Liver (tissue), 9 donors: ENCODE measurements around the gene ARHGAP4. TPM values are rescaled to one million over a fixed set of nuclear protein-coding genes. Genes with fewer than 3 reads are reported as not detected.

Source experiments
- DNase-seq: peaks from one replicate; pipeline ENCODE4 v3.0.0-alpha.2; 2017; ENCODE audit warnings: low spot score
- H3K27ac ChIP-seq, 2 donors: one replicate each; pipeline ENCODE4 v1.7.0; 2013; ENCODE audit warnings: inconsistent platforms in 2 of 2, low read length in 2 of 2, control low read depth in 1 of 2, low read depth in 1 of 2, mild to moderate bottlenecking in 1 of 2
- H3K27me3 ChIP-seq, 4 donors: one replicate each; pipeline versions ENCODE4 v1.6.1 to v1.7.0; 2013; ENCODE audit warnings: low read length in 3 of 4, inconsistent platforms in 1 of 4, mild to moderate bottlenecking in 1 of 4, moderate library complexity in 1 of 4; ENCODE audit not compliant: control insufficient read depth in 4 of 4, insufficient read depth in 4 of 4
- H3K36me3 ChIP-seq, 4 donors: one replicate each; pipeline versions ENCODE4 v1.6.1 to v1.7.0; 2013; ENCODE audit warnings: low read length in 3 of 4, mild to moderate bottlenecking in 3 of 4, low read depth in 1 of 4, moderate library complexity in 1 of 4; ENCODE audit not compliant: control insufficient read depth in 4 of 4, insufficient read depth in 3 of 4
- H3K4me1 ChIP-seq, 4 donors: one replicate each; pipeline versions ENCODE4 v1.6.1 to v1.7.0; 2013; ENCODE audit warnings: low read length in 3 of 4, mild to moderate bottlenecking in 3 of 4, moderate library complexity in 1 of 4; ENCODE audit not compliant: control insufficient read depth in 4 of 4, insufficient read depth in 4 of 4
- H3K4me3 ChIP-seq, 3 donors: one replicate each; pipeline versions ENCODE4 v1.6.1 to v1.7.0; 2013; ENCODE audit warnings: low read length in 3 of 3, control low read depth in 1 of 3, low read depth in 1 of 3, mild to moderate bottlenecking in 1 of 3
- H3K9ac ChIP-seq, 2 donors: one replicate each; pipeline ENCODE4 v1.7.0; 2013; ENCODE audit warnings: low read length in 2 of 2, mild to moderate bottlenecking in 2 of 2, moderate library complexity in 2 of 2, control low read depth in 1 of 2, low read depth in 1 of 2
- H3K9me3 ChIP-seq, 4 donors: one replicate each; pipeline versions ENCODE4 v1.6.1 to v1.7.0; 2013; ENCODE audit warnings: low read length in 3 of 4; ENCODE audit not compliant: control insufficient read depth in 4 of 4
- EGR1 ChIP-seq, 2 donors: IDR thresholded peaks; 2 replicates each; pipeline ENCODE4 v1.6.1; 2016 to 2018; ENCODE audit warnings: antibody characterized with exemption in 2 of 2, low read depth in 2 of 2
- FOXA1 ChIP-seq: IDR thresholded peaks from 2 replicates; pipeline ENCODE4 v1.6.1; 2016; ENCODE audit warnings: antibody characterized with exemption
- FOXA2 ChIP-seq: IDR thresholded peaks from 2 replicates; pipeline ENCODE4 v1.6.1; 2016; ENCODE audit warnings: antibody characterized with exemption
- GABPA ChIP-seq, 2 donors: IDR thresholded peaks in 1 of 2; conservative IDR thresholded peaks in 1 of 2; 2 replicates each; pipeline ENCODE4 v1.6.1; 2016; ENCODE audit warnings: antibody characterized with exemption in 2 of 2, mild to moderate bottlenecking in 1 of 2, moderate library complexity in 1 of 2
- HNF4A ChIP-seq, 2 donors: conservative IDR thresholded peaks; 2 replicates each; pipeline ENCODE4 v1.6.1; 2016; ENCODE audit warnings: antibody characterized with exemption in 2 of 2, mild to moderate bottlenecking in 2 of 2
- HNF4G ChIP-seq: IDR thresholded peaks from 2 replicates; pipeline ENCODE4 v1.6.1; 2016; ENCODE audit warnings: antibody characterized with exemption
- JUND ChIP-seq, 2 donors: IDR thresholded peaks; 2 replicates each; pipeline ENCODE4 v1.6.1; 2016; ENCODE audit warnings: antibody characterized with exemption in 2 of 2
- NR2F2 ChIP-seq: IDR thresholded peaks from 2 replicates; pipeline ENCODE4 v1.6.1; 2016; ENCODE audit warnings: antibody characterized with exemption
- RAD21 ChIP-seq, 2 donors: IDR thresholded peaks; 2 replicates each; pipeline ENCODE4 v1.6.1; 2016; ENCODE audit warnings: antibody characterized with exemption in 2 of 2, mild to moderate bottlenecking in 2 of 2
- RXRA ChIP-seq, 2 donors: IDR thresholded peaks; 2 replicates each; pipeline ENCODE4 v1.6.1; 2017 to 2018; ENCODE audit warnings: antibody characterized with exemption in 2 of 2, mild to moderate bottlenecking in 1 of 2
- SP1 ChIP-seq: IDR thresholded peaks from 2 replicates; pipeline ENCODE4 v1.6.1; 2018; ENCODE audit warnings: antibody characterized with exemption, mild to moderate bottlenecking
- TAF1 ChIP-seq: conservative IDR thresholded peaks from 2 replicates; pipeline ENCODE4 v1.6.1; 2016; ENCODE audit warnings: antibody characterized with exemption, mild to moderate bottlenecking
- YY1 ChIP-seq: IDR thresholded peaks from 2 replicates; pipeline ENCODE4 v1.6.1; 2016; ENCODE audit warnings: antibody characterized with exemption, mild to moderate bottlenecking
- WGBS: extraction: QIAGEN DNeasy Blood & Tissue Kit; methylation state at CpG from one replicate; pipeline ENCODE4 v1.1.7; 2013; 5-methylcytosine and 5-hydroxymethylcytosine counted together
- polyA plus RNA-seq, 2 donors: library from polyadenylated mRNA; stranded (reverse) in 1 of 2; unstranded in 1 of 2; fragments of 200-250 nt in 1 of 2; fragments of >200 nt in 1 of 2; fragmentation: Nextera tagmentation in 1 of 2; extraction: Ambion mirVana in 1 of 2; gene quantifications; one replicate each; pipeline versions ENCODE4 v1.2.1 to v1.2.3, GENCODE V29; 2013 to 2015
- total RNA-seq, 2 donors: library from RNA; depleted of rRNA; stranded (reverse); fragments of >200 nt; gene quantifications; one replicate each; pipeline ENCODE4 v1.2.3, GENCODE V29; 2014
- TF ChIP-seq, protein P1 (sequence below): IDR thresholded peaks from 2 replicates; pipeline ENCODE4 v1.6.1; 2016; ENCODE audit warnings: antibody characterized with exemption
- TF ChIP-seq, protein P2 (sequence below): IDR thresholded peaks from 2 replicates; pipeline ENCODE4 v1.6.1; 2016; ENCODE audit warnings: antibody characterized with exemption
- TF ChIP-seq, protein P3 (sequence below): fragments of 150-350 bp; IDR thresholded peaks from 2 replicates; pipeline ENCODE4 v1.5.1; 2017; ENCODE audit warnings: improper control_type of control experiment, low read depth, low read length; ENCODE audit not compliant: missing input control
- TF ChIP-seq, protein P4 (sequence below): IDR thresholded peaks from 2 replicates; pipeline ENCODE4 v1.6.1; 2016; ENCODE audit warnings: antibody characterized with exemption
- TF ChIP-seq, protein P5 (sequence below): IDR thresholded peaks from 2 replicates; pipeline ENCODE4 v1.6.1; 2016; ENCODE audit warnings: antibody characterized with exemption, mild to moderate bottlenecking
- donor health status: healthy.
- donor health status: healthy.
- donor health status: healthy.
- donor health status: healthy.
- donor health status: healthy.

Gene ARHGAP4
- total and polyA plus RNA-seq, 4 donors = 3.3 to 28.1 (median 10.2) TPM

DNA sequence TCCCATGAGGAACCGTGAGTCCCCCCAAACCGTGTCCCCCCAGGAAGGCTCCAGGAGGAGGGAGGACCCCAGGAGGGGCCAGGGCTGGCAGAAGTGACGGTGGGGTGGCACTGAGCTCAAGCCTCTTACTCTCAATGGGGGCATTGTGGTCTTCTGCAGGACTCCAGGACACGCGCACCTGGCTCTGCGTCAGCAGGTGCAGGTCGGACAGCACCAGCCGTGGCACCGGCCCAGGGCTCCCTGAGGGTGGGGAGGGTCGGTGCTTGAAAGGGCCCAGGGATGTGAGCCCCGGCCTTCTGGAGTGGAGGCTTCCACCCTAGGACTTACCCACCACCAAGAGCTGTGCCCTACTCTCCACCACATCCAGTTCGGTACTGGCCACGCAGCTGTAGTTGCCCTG is 58.4 kb downstream of the ARHGAP4 start:
- H3K4me3 ChIP-seq = no peak overlapping the region
- no peak overlapping the region for H3K9ac ChIP-seq
- H3K4me1 ChIP-seq = no peaks in the 10 kb centered on the region
- H3K27ac ChIP-seq = no peak overlapping the region
- H3K27me3 ChIP-seq = no peaks in the 10 kb centered on the region
- no peaks in the 10 kb centered on the region for H3K36me3 ChIP-seq
- H3K9me3 ChIP-seq = no peaks in the 10 kb centered on the region
- DNase-seq = no peak
- WGBS = 88% methylated on average over 13 of the region's 13 CpGs
- no peak for TF ChIP-seq YY1
- no peak for TF ChIP-seq SP1
- no peak for TF ChIP-seq NR2F2

DNA sequence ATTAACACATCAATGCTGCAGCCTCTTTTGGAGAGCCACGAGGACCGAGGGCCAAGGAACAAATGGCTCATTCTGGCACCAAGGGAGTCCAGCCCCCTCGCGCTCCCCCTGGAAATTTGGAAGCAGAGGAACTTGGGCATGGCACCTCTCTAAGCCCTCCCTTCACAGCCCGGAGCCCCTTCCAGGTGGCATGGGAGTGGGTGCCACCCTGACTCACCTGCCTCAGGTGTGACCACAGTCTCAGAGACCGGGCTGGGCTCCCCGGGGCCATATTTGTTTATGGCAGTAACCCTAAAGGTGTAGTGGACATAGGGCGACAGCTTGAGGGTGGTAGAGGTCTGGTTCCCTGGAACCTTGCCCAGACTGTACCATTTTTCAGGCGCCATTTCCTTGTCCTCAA is 58.9 kb downstream of the ARHGAP4 start:
- no peaks in the 10 kb centered on the region for H3K27me3 ChIP-seq
- no peak overlapping the region for H3K9ac ChIP-seq
- H3K36me3 ChIP-seq = no peaks in the 10 kb centered on the region
- no peak overlapping the region for H3K27ac ChIP-seq
- TF ChIP-seq, protein P1, sequence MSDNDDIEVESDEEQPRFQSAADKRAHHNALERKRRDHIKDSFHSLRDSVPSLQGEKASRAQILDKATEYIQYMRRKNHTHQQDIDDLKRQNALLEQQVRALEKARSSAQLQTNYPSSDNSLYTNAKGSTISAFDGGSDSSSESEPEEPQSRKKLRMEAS = no peak
- TF ChIP-seq, protein P2, sequence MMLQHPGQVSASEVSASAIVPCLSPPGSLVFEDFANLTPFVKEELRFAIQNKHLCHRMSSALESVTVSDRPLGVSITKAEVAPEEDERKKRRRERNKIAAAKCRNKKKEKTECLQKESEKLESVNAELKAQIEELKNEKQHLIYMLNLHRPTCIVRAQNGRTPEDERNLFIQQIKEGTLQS = no peak
- TF ChIP-seq GABPA (IDR thresholded peaks at IDR 0.05 in 1 of 2, conservative IDR thresholded peaks at IDR 0.05 in 1 of 2) (no peak), EGR1 (IDR thresholded peaks at IDR 0.05; ENCODE audit: low read depth in 2 of 2) (no peak), JUND (IDR thresholded peaks at IDR 0.05) (no peak), FOXA1 (no peak), HNF4G (no peak), TAF1 (no peak), NR2F2 (no peak), YY1 (no peak), HNF4A (conservative IDR thresholded peaks at IDR 0.05) (no peak), RXRA (IDR thresholded peaks at IDR 0.05) (no peak), RAD21 (IDR thresholded peaks at IDR 0.05) (no peak), SP1 (no peak), FOXA2 (no peak)
- TF ChIP-seq, protein P3, sequence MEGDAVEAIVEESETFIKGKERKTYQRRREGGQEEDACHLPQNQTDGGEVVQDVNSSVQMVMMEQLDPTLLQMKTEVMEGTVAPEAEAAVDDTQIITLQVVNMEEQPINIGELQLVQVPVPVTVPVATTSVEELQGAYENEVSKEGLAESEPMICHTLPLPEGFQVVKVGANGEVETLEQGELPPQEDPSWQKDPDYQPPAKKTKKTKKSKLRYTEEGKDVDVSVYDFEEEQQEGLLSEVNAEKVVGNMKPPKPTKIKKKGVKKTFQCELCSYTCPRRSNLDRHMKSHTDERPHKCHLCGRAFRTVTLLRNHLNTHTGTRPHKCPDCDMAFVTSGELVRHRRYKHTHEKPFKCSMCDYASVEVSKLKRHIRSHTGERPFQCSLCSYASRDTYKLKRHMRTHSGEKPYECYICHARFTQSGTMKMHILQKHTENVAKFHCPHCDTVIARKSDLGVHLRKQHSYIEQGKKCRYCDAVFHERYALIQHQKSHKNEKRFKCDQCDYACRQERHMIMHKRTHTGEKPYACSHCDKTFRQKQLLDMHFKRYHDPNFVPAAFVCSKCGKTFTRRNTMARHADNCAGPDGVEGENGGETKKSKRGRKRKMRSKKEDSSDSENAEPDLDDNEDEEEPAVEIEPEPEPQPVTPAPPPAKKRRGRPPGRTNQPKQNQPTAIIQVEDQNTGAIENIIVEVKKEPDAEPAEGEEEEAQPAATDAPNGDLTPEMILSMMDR = no peak
- TF ChIP-seq, protein P4, sequence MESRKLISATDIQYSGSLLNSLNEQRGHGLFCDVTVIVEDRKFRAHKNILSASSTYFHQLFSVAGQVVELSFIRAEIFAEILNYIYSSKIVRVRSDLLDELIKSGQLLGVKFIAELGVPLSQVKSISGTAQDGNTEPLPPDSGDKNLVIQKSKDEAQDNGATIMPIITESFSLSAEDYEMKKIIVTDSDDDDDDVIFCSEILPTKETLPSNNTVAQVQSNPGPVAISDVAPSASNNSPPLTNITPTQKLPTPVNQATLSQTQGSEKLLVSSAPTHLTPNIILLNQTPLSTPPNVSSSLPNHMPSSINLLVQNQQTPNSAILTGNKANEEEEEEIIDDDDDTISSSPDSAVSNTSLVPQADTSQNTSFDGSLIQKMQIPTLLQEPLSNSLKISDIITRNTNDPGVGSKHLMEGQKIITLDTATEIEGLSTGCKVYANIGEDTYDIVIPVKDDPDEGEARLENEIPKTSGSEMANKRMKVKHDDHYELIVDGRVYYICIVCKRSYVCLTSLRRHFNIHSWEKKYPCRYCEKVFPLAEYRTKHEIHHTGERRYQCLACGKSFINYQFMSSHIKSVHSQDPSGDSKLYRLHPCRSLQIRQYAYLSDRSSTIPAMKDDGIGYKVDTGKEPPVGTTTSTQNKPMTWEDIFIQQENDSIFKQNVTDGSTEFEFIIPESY = no peak
- TF ChIP-seq, protein P5, sequence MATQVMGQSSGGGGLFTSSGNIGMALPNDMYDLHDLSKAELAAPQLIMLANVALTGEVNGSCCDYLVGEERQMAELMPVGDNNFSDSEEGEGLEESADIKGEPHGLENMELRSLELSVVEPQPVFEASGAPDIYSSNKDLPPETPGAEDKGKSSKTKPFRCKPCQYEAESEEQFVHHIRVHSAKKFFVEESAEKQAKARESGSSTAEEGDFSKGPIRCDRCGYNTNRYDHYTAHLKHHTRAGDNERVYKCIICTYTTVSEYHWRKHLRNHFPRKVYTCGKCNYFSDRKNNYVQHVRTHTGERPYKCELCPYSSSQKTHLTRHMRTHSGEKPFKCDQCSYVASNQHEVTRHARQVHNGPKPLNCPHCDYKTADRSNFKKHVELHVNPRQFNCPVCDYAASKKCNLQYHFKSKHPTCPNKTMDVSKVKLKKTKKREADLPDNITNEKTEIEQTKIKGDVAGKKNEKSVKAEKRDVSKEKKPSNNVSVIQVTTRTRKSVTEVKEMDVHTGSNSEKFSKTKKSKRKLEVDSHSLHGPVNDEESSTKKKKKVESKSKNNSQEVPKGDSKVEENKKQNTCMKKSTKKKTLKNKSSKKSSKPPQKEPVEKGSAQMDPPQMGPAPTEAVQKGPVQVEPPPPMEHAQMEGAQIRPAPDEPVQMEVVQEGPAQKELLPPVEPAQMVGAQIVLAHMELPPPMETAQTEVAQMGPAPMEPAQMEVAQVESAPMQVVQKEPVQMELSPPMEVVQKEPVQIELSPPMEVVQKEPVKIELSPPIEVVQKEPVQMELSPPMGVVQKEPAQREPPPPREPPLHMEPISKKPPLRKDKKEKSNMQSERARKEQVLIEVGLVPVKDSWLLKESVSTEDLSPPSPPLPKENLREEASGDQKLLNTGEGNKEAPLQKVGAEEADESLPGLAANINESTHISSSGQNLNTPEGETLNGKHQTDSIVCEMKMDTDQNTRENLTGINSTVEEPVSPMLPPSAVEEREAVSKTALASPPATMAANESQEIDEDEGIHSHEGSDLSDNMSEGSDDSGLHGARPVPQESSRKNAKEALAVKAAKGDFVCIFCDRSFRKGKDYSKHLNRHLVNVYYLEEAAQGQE = no peak
- no peaks in the 10 kb centered on the region for H3K9me3 ChIP-seq
- H3K4me1 ChIP-seq = no peaks in the 10 kb centered on the region
- 79% methylated on average over 9 of the region's 9 CpGs for WGBS
- no peak overlapping the region for H3K4me3 ChIP-seq
- DNase-seq = no peak
